H9 (cell line): ENCODE data around the gene PCDH18. TPM values are rescaled to one million over a fixed set of nuclear protein-coding genes. Genes with fewer than 3 reads are reported as not detected.

Experiments used
- DNase-seq: peaks from one replicate; pipeline ENCODE4 v3.0.0-alpha.2; 2017
- H2AFZ ChIP-seq: one replicate; pipeline ENCODE4 v1.6.1; 2013; ENCODE audit warnings: mild to moderate bottlenecking, low read length, control low read depth, moderate library complexity
- H2AK5ac ChIP-seq: 2 replicates; pipeline ENCODE4 v1.6.1; 2013; ENCODE audit warnings: low read length, control low read depth, mixed read lengths; ENCODE audit not compliant: insufficient read length
- H2BK120ac ChIP-seq: one replicate; pipeline ENCODE4 v1.6.1; 2013; ENCODE audit warnings: low read depth, mild to moderate bottlenecking, low read length, control low read depth, inconsistent platforms; ENCODE audit not compliant: poor library complexity, severe bottlenecking
- H2BK12ac ChIP-seq: 2 replicates; pipeline ENCODE4 v1.6.1; 2013; ENCODE audit warnings: low read length, control low read depth, mixed read lengths, low read depth; ENCODE audit not compliant: insufficient read length
- H2BK15ac ChIP-seq: 2 replicates; pipeline ENCODE4 v1.6.1; 2013; ENCODE audit warnings: low read depth, low read length, control low read depth
- H2BK20ac ChIP-seq: one replicate; pipeline ENCODE4 v1.6.1; 2013; ENCODE audit warnings: low read depth, mild to moderate bottlenecking, low read length, control low read depth, inconsistent platforms; ENCODE audit not compliant: poor library complexity, severe bottlenecking
- H2BK5ac ChIP-seq: 2 replicates; pipeline ENCODE4 v1.6.1; 2013; ENCODE audit warnings: low read length, control low read depth, mixed read lengths; ENCODE audit not compliant: insufficient read length
- H3K14ac ChIP-seq: 2 replicates; pipeline ENCODE4 v1.6.1; 2013; ENCODE audit warnings: low read length, control low read depth; ENCODE audit not compliant: insufficient read depth
- H3K18ac ChIP-seq: 2 replicates; pipeline ENCODE4 v1.6.1; 2013; ENCODE audit warnings: low read depth, mild to moderate bottlenecking, mixed read lengths, low read length, control low read depth; ENCODE audit not compliant: insufficient read length
- H3K23ac ChIP-seq: 2 replicates; pipeline ENCODE4 v1.6.1; 2013; ENCODE audit warnings: low read length, control low read depth, mixed read lengths, low read depth; ENCODE audit not compliant: insufficient read length
- H3K23me2 ChIP-seq: 2 replicates; pipeline ENCODE4 v1.6.1; 2013; ENCODE audit warnings: low read depth, mild to moderate bottlenecking, mixed read lengths, low read length, control low read depth; ENCODE audit not compliant: insufficient read length, poor library complexity, severe bottlenecking
- H3K27ac ChIP-seq: 2 replicates; pipeline ENCODE4 v1.5.1; 2013; ENCODE audit warnings: low read length, control low read depth, mixed read lengths, low read depth; ENCODE audit not compliant: insufficient read length
- H3K27me3 ChIP-seq: 2 replicates; pipeline ENCODE4 v1.6.1; 2013; ENCODE audit warnings: low read length, control low read depth, inconsistent platforms; ENCODE audit not compliant: insufficient read depth
- H3K4ac ChIP-seq: 2 replicates; pipeline ENCODE4 v1.6.1; 2013; ENCODE audit warnings: low read depth, mild to moderate bottlenecking, control low read depth, inconsistent platforms, low read length, moderate library complexity
- H3K4me1 ChIP-seq: 2 replicates; pipeline ENCODE4 v1.6.1; 2013; ENCODE audit warnings: low read length, control low read depth, inconsistent platforms; ENCODE audit not compliant: insufficient read depth
- H3K4me2 ChIP-seq: 2 replicates; pipeline ENCODE4 v1.6.1; 2013; ENCODE audit warnings: low read length, control low read depth, mixed read lengths; ENCODE audit not compliant: insufficient read length, insufficient read depth
- H3K56ac ChIP-seq: 2 replicates; pipeline ENCODE4 v1.6.1; 2013; ENCODE audit warnings: low read depth, mild to moderate bottlenecking, mixed read lengths, low read length, control low read depth; ENCODE audit not compliant: insufficient read length
- H3K79me1 ChIP-seq: 2 replicates; pipeline ENCODE4 v1.6.1; 2013; ENCODE audit warnings: low read depth, mild to moderate bottlenecking, moderate library complexity, low read length, control low read depth, inconsistent platforms; ENCODE audit not compliant: insufficient read depth, poor library complexity, severe bottlenecking
- H3K79me2 ChIP-seq: 2 replicates; pipeline ENCODE4 v1.6.1; 2013; ENCODE audit warnings: low read length, control low read depth, inconsistent platforms; ENCODE audit not compliant: insufficient read depth
- H3K9ac ChIP-seq: 2 replicates; pipeline ENCODE4 v1.6.1; 2013; ENCODE audit warnings: low read length, control low read depth, mixed read lengths; ENCODE audit not compliant: insufficient read length; ENCODE audit errors: extremely low read depth
- H3K9me3 ChIP-seq: one replicate; pipeline ENCODE4 v1.6.1; 2013; ENCODE audit warnings: low read depth, low read length, inconsistent platforms; ENCODE audit not compliant: control insufficient read depth
- H3T11ph ChIP-seq: one replicate; pipeline ENCODE4 v1.6.1; 2013; ENCODE audit warnings: mild to moderate bottlenecking, low read length, control low read depth, inconsistent platforms
- H4K20me1 ChIP-seq: one replicate; pipeline ENCODE4 v1.6.1; 2013; ENCODE audit not compliant: control insufficient read depth, insufficient read length, insufficient read depth
- H4K5ac ChIP-seq: 2 replicates; pipeline ENCODE4 v1.6.1; 2013; ENCODE audit warnings: low read depth, mild to moderate bottlenecking, mixed read lengths, low read length, control low read depth; ENCODE audit not compliant: insufficient read length
- H4K8ac ChIP-seq: replicated peaks from 2 replicates; pipeline ENCODE4 v1.6.1; 2013; ENCODE audit warnings: low read length, control low read depth, mixed read lengths, low read depth; ENCODE audit not compliant: insufficient read length
- H4K91ac ChIP-seq: 2 replicates; pipeline ENCODE4 v1.6.1; 2013; ENCODE audit warnings: low read depth, mild to moderate bottlenecking, moderate library complexity, mixed read lengths, low read length, control low read depth; ENCODE audit not compliant: insufficient read length
- H3K27ac Mint-ChIP-seq, 3 experiments: 2 replicates in 2 of 3; 3 replicates in 1 of 3; pipeline ENCODE4 v1.8.0; 2020 to 2021; ENCODE audit warnings: mixed read lengths in 3 of 3, mild to moderate bottlenecking in 1 of 3, moderate library complexity in 1 of 3
- H3K27me3 Mint-ChIP-seq: 2 replicates; pipeline ENCODE4 v1.8.0; 2021; ENCODE audit warnings: low read depth, mild to moderate bottlenecking, moderate library complexity, mixed read lengths
- H3K36me3 Mint-ChIP-seq, 3 experiments: 2 replicates in 2 of 3; 3 replicates in 1 of 3; pipeline ENCODE4 v1.8.0; 2020 to 2021; ENCODE audit warnings: low read depth in 3 of 3, mixed read lengths in 3 of 3; ENCODE audit not compliant: insufficient read depth in 1 of 3
- H3K4me1 Mint-ChIP-seq, 2 experiments: 2 replicates each; pipeline ENCODE4 v1.8.0; 2020; ENCODE audit warnings: mixed read lengths in 2 of 2
- H3K4me3 Mint-ChIP-seq, 2 experiments: 2 replicates in 1 of 2; 3 replicates in 1 of 2; pipeline ENCODE4 v1.8.0; 2020 to 2021; ENCODE audit warnings: mild to moderate bottlenecking in 2 of 2, mixed read lengths in 2 of 2, moderate library complexity in 1 of 2
- H3K9me3 Mint-ChIP-seq, 2 experiments: 2 replicates in 1 of 2; 3 replicates in 1 of 2; pipeline ENCODE4 v1.8.0; 2020; ENCODE audit warnings: mild to moderate bottlenecking in 2 of 2, mixed read lengths in 2 of 2, moderate library complexity in 1 of 2
- CTCF ChIP-seq: fragments of 200-600 bp; sonication (generic); conservative IDR thresholded peaks from 3 replicates; pipeline ENCODE4 v1.8.0; 2021; ENCODE audit warnings: antibody characterized with exemption, mild to moderate bottlenecking
- WGBS: extraction: QIAGEN DNeasy Blood & Tissue Kit; methylation state at CpG from one replicate; pipeline ENCODE4 v1.1.7; 2013; ENCODE audit warnings: missing lambda C conversion rate, low lambda C conversion rate, mixed read lengths; ENCODE audit not compliant: insufficient read length; ENCODE audit errors: extremely low coverage; 5-methylcytosine and 5-hydroxymethylcytosine counted together
- total RNA-seq: library from RNA; stranded (reverse); gene quantifications from 2 replicates; pipeline ENCODE4 v1.2.1, GENCODE V29; 2021

The PCDH18 gene
- total RNA-seq, 1 experiment from 2014 or later, result 60.7 TPM

GRCh38 chr4:137536789-137537561 lies 4.7 kb upstream of the PCDH18 start:
- Histone ChIP-seq H3K9me3 (no peaks in the 10 kb centered on the region), H4K20me1 (no peaks in the 10 kb centered on the region), H2BK20ac (no peak overlapping the region), H3K23ac (no peak overlapping the region), H3K56ac (no peak overlapping the region), H3K4ac (no peak overlapping the region), H3K4me2 (no peak overlapping the region), H4K91ac (no peak overlapping the region), H2AFZ (no peak overlapping the region), H2BK120ac (no peak overlapping the region), H4K8ac (no peak overlapping the region), H3K27ac (peak overlapping the region; percentile 20), H3K4me1 (peaks cover 10% of the 10 kb centered on the region; the same call in 1 of the 2 replicates), H4K5ac (no peak overlapping the region), H3T11ph (no peak overlapping the region), H3K23me2 (no peaks in the 10 kb centered on the region), H3K18ac (no peak overlapping the region), H3K79me2 (peaks cover under 1% of the 10 kb centered on the region; the same call in 1 of the 2 replicates), H3K14ac (no peak overlapping the region), H2AK5ac (no peak overlapping the region), H3K27me3 (no peaks in the 10 kb centered on the region), H3K9ac (no peak overlapping the region), H2BK15ac (no peak overlapping the region), H2BK5ac (no peak overlapping the region), H3K79me1 (no peaks in the 10 kb centered on the region), H2BK12ac (no peak overlapping the region)
- H3K4me3 Mint-ChIP-seq, result no peak overlapping the region
- H3K27me3 Mint-ChIP-seq, result no peaks in the 10 kb centered on the region
- no peak for TF ChIP-seq CTCF
- peaks cover 42 to 48% of the 10 kb centered on the region in 2 experiments for H3K4me1 Mint-ChIP-seq
- no CpG with 5 or more reads among the region's 5 CpGs for WGBS
- H3K36me3 Mint-ChIP-seq, result peaks cover 0 to 2% (median 0%) of the 10 kb centered on the region in 3 experiments; a peak in 2 of 7 replicates
- no peaks in the 10 kb centered on the region for H3K9me3 Mint-ChIP-seq
- H3K27ac Mint-ChIP-seq, result peak overlapping the region; percentile 2 to 99 (median 91)
- DNase-seq, result no peak
